Measurements from ENCODE around the gene PRORP.
A peak's percentile ranks its signal among the peaks of the same experiment; 100 is the strongest.
"Not testable (repeated sequence)": the region's sequence is repeated elsewhere in the genome, so short reads cannot be mapped to it uniquely, and the experiment has no call there.

The PRORP gene

DNA sequence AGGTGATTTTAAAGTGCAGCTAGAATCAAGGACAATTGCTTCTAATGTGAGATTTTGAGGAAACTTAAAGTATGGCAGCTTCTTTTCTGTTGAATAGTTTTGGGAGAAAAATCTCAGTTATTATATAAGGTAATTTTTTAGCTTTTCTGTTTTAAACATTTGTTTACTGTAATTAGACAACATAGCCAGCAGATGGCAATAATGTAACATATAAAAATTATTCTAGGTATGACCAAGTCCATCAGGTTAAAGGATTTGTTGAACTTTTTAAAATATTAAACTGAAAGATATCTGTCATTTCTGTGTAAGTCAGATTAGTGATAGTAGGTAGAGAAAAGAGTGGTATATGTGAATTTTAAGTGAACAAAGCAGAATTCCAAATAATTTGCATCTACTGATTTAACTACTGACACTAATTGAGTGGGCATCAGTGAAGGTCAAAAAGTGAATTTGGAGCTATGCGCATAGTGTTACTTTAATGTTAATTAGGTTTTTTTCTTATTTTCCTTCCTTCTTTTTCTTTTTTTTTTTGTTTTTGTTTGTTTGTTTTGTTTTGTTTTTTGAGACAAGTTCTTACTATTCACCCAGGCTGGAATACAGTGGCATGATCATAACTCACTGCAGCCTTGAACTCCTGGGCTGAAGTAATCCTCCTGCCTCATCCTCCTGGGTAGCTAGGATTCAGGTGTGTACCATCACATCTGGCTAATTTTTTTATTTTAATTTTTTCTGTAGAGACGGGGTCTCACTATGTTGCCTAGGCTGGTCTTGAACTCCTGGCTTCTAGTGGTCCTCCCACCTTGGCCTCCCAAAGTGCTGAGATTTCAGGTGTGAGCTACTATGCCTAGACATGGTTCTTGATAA, 18.6 kb downstream of the PRORP start:
- DNase-seq: peak; percentile 36

DNA sequence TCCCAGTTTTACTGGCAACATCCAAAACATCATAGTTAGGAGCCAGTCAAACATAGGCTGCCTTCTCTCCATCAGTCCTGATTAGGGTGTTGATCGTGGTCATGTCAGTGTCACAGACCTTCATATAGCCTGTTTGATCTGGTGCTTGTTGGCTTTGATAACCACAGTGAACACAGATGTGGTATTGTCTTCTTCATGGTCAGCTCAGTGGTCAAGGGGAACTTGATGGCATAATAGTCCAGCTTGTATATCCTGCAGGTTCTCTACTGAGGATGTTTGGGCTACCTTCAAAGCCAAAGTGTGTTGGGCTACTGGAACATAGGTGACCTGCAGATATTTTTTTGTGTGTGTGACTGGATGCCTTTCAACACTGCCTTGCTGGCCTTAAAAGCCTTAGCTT, 21.7 kb downstream of the PRORP start:
- DNase-seq: no peak

DNA sequence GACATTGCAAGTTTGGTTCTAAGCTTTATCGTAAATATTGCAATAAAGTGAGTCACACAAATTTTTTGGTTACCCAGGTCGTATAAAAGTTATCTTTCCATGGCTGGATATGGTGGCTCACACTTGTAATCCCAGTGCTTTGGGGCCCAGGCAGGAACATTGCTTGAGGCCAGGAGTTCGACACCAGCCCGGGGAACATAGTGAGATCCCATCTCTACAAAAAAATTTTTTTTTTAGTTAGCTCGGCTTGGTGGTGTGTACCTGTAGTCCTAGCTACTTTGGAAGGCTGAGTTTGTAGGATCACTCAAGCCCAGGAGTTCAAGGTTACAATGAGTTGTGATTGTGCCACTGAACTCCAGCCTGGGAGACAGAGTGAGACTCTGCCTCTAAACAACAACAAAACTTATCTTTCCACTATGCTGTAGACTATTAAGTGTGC, 24.4 kb downstream of the PRORP start:
- no peak for DNase-seq

DNA sequence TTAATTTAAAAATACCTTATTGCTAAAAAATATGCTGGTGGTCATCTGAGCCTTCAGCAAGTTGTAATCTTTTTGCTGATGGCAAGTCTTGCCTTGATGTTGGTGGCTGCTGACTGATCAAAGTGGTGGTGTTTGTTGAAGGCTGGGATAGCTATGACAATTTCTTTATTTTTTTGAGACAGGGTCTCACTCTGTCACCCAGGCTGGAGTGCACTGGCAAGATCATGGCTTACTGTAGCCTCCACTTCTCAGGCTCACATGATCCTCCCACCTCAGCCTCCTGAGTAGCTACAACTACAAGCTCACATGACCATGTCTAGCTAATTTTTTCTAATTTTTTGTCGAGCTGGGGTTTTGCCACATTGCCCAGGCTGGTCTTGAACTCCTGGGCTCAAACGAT, 24.8 kb downstream of the PRORP start:
- DNase-seq: no peak

DNA sequence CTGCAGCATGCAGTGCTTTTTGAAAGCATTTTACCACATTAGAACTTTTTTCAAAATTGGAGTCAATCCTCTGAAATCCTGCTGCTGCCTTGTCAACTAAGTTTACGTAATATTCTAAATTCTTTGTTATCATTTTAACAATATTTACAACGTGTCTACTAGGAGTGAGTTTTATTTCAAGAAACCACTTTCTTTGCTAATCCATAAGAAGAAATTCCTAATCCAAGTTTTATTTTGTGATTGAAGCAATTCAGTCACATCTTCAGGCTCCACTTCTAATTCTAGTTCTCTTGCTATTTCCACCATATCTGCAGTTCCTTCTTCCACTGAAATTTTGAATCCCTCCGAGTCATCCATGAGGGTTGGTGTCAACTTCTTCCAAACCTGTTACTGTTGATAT, 25.4 kb downstream of the PRORP start:
- no peak for DNase-seq

DNA sequence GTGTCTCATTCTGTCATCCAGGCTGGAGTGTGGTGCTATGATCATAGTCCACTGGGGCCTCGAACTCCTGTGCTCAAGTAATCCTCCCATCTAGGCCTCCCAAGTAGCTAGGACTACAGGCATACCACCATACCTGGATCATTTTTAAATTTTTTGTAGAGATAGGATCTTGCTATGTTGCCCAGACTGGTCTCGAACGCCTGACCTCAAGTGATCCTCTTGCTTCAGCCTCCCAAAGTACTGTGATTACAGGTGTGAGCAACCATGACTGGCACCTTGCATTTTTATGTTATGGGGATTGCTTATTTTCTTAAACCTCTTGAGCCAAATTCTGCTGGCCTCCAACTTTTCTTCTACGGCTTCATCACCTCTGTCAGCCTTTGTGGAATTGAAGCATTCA, 26.9 kb downstream of the PRORP start:
- no peak for DNase-seq

DNA sequence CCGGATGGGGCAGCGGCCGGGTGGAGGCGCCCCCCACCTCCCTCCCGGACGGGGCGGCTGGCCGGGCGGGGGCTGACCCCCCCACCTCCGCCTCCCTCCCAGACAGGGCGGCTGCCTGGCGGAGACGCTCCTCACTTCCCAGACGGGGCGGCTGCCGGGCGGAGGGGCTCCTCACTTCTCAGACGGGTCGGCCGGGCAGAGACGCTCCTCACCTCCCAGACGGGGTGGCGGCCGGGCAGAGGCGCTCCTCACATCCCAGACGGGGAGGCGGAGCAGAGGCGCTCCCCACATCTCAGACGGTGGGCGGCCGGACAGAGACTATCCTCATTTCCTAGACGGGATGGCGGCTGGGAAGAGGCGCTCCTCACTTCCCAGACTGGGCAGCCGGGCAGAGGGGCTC, 30.2 kb downstream of the PRORP start:
- DNase-seq: not testable (repeated sequence)

DNA sequence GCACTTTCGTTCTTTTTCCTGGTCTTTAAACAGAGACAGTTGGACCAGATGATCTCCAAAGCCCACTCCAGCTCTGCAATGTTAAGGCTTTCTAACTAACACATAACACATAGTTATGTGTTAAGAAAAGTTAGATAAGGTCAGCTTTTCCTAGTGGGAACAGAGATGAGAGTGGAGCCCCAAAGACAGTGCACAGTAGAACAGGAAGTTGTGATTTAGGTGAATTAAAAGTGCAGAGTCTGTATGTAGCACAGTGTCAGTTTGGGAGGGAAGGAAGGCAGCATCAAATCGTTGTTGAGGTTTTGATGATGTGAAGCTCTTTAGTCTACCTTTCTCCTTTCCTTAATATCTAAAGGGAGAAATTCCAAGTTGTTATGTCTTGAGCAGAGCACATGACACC, 31.7 kb downstream of the PRORP start:
- no peak for DNase-seq

DNA sequence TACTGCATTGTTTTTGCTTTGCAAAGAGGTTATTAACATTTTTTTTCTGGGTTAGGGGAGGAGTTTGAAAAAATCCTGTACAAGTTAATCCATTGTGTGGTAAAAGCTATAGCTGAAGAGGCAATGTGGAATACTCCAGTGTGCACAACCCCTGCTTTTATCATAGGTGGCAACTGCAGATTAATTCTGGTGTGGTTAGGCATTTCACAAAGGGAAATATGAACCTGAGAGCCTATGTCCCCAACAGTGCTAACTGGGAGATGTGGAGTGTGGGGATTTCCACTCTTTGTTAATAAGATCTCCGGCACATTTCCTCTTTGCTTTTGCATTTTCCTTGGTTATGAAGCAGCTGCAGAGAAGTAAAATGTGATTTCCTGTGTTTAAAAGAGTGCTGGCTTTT, 33.6 kb downstream of the PRORP start:
- peak; percentile 16 for DNase-seq

DNA sequence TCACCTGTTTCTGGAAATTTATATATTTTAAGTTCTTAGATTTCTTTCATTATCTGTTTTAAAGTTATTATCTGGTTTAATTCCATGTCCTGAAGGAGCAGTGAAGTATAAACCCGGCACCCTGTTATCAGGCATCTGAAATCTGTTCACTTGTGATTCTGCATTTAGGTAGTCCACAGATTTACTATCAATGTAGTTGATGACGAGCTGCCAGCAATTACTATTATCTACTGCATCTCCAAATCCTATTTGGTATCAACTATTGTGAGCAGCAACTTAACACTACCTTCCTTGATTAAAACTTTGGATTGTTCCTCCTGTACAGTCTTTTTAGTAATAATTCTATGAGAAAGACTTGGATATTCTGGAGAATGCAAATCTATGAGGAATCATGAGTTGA, 36.1 kb downstream of the PRORP start:
- DNase-seq: no peak

DNA sequence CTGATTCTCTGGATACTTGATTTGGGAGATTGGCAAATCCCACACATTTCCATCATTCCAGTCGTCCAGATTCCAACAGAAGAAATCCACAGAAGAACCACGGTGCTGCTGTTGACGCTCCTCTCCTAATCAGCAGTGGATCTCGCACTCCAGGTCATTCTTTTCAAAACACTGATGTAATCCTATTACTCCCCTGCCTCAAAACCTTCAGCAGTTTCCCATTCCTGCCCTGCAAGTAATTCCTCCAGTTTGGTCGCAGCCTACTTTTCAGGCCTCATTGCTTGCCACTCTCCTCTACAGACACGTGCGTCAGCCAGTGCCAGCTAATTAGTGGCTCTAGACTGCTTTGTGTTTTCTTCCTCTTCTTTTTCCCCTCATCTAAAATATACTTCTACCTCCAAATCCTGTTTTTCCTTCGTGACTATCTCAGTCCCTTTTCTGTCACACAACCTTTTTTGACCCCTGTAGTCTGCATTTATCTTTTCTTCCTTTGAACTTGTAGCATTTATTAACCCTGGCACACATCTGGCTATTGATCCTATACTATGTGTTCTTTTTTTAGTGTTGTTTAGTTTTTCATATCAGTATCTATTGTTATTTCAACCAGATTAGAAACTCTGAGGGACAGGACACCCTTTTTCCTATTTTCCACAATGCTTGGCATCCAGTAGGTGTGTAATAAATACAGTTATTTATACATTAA, 36.8 kb downstream of the PRORP start:
- no peak for DNase-seq

DNA sequence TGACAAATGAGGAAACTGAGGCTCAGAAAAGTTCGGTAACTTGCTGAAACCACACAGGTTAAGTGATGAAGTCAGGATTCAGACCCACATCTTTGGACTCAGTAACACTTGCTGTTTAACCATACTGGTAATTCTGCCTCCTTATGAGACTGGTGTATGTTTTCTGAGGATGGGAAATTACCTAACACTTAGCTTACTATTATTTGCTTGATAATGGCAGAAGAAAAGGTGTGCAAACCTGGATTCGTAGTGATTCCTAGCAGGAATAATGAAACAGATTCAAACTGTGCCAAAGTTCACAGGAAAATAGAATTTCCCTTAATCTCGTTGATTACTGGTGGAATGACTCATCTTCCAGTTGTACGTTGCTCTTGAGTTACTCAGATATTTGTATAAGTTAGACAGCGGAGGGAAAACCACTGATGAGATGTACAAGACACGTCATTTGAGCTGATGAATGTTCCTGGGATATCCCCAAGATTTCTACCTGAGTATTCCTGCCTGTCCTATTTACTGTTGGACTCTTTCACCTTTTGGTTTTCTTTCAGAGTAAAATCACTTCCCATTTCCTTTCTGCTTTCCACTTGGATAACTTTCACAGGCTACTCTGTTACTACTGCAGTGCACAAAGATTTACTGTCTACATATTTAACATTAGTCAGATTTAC, 37.5 kb downstream of the PRORP start:
- DNase-seq: no peak

DNA sequence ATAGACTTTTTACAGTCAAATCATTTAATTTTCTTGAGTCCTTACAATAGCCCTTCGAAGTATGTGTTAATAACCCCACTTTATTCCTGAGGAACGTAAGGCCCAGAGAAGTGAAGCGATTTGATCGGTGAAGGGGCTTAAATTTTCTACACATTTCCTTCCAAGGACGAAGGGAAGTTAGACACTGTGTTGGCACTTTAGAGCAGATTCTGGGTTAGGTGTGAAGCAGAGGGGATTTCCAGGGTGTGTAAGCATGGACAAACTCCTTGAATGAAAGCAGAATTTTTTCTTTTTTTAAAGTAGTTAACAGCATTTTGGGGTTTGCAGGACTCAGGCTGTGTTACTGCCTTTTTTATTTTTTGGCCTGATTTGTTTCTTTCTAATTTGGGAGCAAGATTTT, 38.9 kb downstream of the PRORP start:
- peak; percentile 28 for DNase-seq

DNA sequence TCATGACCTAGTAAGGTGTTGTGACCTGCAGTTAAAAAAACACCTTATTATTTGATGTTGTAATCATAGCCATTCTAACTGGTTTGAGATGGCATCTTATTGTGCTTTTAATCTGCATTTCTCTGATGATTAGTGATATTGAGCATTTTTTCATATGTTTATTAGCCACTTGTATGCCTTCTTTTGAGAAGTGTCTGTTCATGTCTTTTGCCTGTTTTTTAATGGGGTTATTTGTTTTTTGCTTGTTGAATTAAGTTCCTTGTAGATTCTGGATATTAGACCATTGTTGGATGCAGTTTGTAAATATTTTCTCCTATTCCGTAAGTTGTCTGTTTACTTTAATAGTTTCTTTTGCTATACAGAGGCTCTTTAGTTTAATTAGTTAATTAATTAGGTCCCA, 41.0 kb downstream of the PRORP start:
- DNase-seq: no peak

DNA sequence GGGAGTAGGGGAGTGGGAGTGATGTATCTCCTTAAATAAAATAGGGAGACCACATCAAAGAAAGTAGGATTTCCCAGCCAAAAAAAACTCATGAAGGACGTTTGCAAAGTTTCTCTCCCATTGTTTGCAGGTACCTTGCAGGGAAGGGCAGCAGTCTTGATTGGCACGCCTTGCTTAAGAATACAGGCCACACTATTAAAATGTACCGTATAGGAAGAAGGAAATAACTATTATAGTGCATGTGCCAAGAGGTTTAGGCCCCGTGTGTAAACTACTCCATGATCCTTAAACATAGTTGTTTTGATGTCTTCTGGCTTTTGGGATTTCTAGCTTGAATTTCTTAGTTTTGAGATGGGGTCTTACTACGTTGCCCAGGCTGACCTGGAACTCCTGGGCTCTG, 42.5 kb downstream of the PRORP start:
- no peak for DNase-seq

DNA sequence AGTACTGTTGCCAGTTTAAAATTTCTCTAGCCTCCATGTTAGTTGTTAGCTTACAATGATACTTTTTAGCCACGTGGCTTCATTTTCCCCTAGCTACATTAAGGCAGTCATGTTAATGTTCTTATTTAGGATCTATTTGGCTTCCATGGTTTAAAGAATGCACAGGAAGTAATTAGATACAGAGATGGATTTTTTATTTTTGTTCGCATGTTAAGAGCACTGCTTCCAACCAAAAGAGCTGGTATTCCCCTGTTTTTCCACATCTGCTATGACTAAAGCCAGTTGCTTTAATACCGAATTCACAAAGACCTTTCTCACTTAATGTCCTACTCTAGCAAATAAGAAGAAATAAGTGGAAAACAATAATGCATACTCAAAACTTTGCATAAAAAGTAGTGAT, 45.1 kb downstream of the PRORP start:
- no peak for DNase-seq

Data from central memory CD4-positive, alpha-beta T cell (primary cell).